ENCODE data around the gene AKT3.

The AKT3 gene

GRCh38 chr1:243849421-243850201 lies 432 bp downstream of the AKT3 start:
- Histone ChIP-seq H3K27me3 (ENCODE audit: insufficient read depth, poor library complexity, severe bottlenecking) (no peaks in the 10 kb centered on the region), H3K9me3 (ENCODE audit: severe bottlenecking) (no peaks in the 10 kb centered on the region), H3K27ac (ENCODE audit: poor library complexity, severe bottlenecking) (peak overlapping the region; percentile 78), H3K36me3 (ENCODE audit: low read depth) (no peaks in the 10 kb centered on the region), H3K4me3 (ENCODE audit: severe bottlenecking) (peak overlapping the region; percentile 63), H3K4me1 (ENCODE audit: insufficient read depth, poor library complexity, severe bottlenecking) (peaks cover 18% of the 10 kb centered on the region)
- TF ChIP-seq CTCF (IDR thresholded peaks at IDR 0.05; ENCODE audit: poor library complexity, severe bottlenecking) = no peak
- no peak for DNase-seq (ENCODE audit: low spot score)
- 0 out of 3 replicates have a peak, but pooled peaks have one; percentile 11 for ATAC-seq (ENCODE audit: low read depth)

DNA sequence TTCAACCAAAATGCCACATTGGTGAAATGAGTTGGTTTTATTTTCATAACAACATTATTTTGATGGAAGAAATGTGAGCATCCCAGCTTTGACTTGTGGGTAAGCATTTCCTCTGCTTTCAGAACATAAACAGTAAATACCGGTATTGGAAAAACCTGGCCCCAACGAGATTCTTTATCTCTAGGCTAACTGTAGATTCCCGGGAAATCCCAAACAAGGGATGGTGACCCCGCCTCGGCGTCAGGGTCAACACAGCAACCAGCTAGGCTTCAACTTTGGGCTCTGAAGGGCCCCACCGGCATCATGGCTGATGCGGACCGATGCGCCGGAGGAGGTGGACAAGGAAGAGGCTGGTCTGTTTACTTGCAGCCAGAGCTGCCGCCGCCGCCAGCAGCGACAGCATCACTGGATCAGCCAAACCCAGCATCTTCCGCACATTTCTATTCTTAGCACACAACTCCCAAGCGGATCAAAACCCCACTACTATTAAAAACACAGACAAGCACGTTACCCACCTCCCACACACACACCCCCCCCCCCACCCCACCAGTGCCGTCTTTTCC lies 1.1 kb downstream of the AKT3 start:
- peak overlapping the region; percentile 78 for H3K27ac ChIP-seq (ENCODE audit: poor library complexity, severe bottlenecking)
- H3K4me1 ChIP-seq (ENCODE audit: insufficient read depth, poor library complexity, severe bottlenecking) = peaks cover 18% of the 10 kb centered on the region
- peak; percentile 26 for ATAC-seq (ENCODE audit: low read depth)
- DNase-seq (ENCODE audit: low spot score) = no peak
- TF ChIP-seq CTCF (IDR thresholded peaks at IDR 0.05; ENCODE audit: poor library complexity, severe bottlenecking) = no peak
- H3K4me3 ChIP-seq (ENCODE audit: severe bottlenecking) = peak overlapping the region; percentile 63
- no peaks in the 10 kb centered on the region for H3K9me3 ChIP-seq (ENCODE audit: severe bottlenecking)
- no peaks in the 10 kb centered on the region for H3K36me3 ChIP-seq (ENCODE audit: low read depth)
- no peaks in the 10 kb centered on the region for H3K27me3 ChIP-seq (ENCODE audit: insufficient read depth, poor library complexity, severe bottlenecking)

DNA sequence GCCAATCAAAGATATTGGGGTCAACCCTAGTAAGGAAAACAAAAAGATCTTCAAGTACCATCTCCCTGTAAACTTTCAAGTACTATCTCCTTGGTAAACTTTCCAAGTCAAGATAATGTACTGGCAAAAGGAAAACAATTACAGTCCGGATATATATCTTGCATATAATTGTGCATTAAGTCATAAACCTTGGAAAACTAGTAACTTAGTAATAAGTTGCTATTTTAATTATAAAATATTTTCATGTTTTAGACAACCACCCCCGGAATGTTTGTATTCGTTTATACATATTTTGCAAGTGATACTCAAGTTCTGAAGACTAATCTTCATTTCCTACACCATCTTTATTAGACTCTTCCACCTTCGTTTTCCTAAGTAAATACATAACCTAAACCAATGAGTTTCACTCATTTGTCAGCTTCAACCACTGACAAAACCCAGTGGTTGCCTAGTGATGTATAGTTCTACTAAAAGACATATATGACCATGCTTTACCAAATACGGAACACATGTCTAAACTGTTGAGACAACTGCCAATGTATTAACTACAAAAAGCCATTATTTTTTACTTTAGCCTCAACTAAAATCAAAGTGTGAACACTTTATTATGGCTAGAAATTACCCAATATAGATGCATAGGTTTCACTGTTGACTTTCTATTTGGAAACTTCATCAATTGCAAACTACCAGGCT lies 1.7 kb downstream of the AKT3 start:
- Histone ChIP-seq H3K27me3 (ENCODE audit: insufficient read depth, poor library complexity, severe bottlenecking) (no peaks in the 10 kb centered on the region), H3K36me3 (ENCODE audit: low read depth) (no peaks in the 10 kb centered on the region), H3K4me1 (ENCODE audit: insufficient read depth, poor library complexity, severe bottlenecking) (peaks cover 18% of the 10 kb centered on the region), H3K27ac (ENCODE audit: poor library complexity, severe bottlenecking) (peak overlapping the region; percentile 78), H3K4me3 (ENCODE audit: severe bottlenecking) (peak overlapping the region; percentile 63), H3K9me3 (ENCODE audit: severe bottlenecking) (no peaks in the 10 kb centered on the region)
- no peak for TF ChIP-seq CTCF (IDR thresholded peaks at IDR 0.05; ENCODE audit: poor library complexity, severe bottlenecking)
- ATAC-seq (ENCODE audit: low read depth) (no peak), DNase-seq (ENCODE audit: low spot score) (no peak)

- H3K27ac ChIP-seq (ENCODE audit: poor library complexity, severe bottlenecking) = no peak overlapping the region
Observed at GRCh38 chr1:243846761-243847160, 3.3 kb downstream of the AKT3 start.

More at GRCh38 chr1:243846761-243847160, 3.3 kb downstream of the AKT3 start:
- Histone ChIP-seq H3K4me3 (ENCODE audit: severe bottlenecking) (no peak overlapping the region), H3K9me3 (ENCODE audit: severe bottlenecking) (no peaks in the 10 kb centered on the region), H3K4me1 (ENCODE audit: insufficient read depth, poor library complexity, severe bottlenecking) (peaks cover 22% of the 10 kb centered on the region), H3K36me3 (ENCODE audit: low read depth) (no peaks in the 10 kb centered on the region), H3K27me3 (ENCODE audit: insufficient read depth, poor library complexity, severe bottlenecking) (no peaks in the 10 kb centered on the region)
- DNase-seq (ENCODE audit: low spot score) (no peak), ATAC-seq (ENCODE audit: low read depth) (no peak)
- TF ChIP-seq CTCF (IDR thresholded peaks at IDR 0.05; ENCODE audit: poor library complexity, severe bottlenecking) = no peak
